GM12865 (cell line): Measurements from ENCODE around the gene LRRC4.

Experiments used
- DNase-seq: peaks from one replicate; pipeline ENCODE4 v3.0.0; 2010; ENCODE audit warnings: low read depth
- H3K4me3 ChIP-seq: 2 replicates; pipeline ENCODE4 v1.5.1; 2011; ENCODE audit warnings: mild to moderate bottlenecking, low read depth, low read length, control low read depth
- CTCF ChIP-seq: IDR thresholded peaks from 2 replicates; pipeline ENCODE4 v1.5.1; 2011; ENCODE audit warnings: low read length, control low read depth, low read depth, inconsistent platforms; ENCODE audit not compliant: insufficient read depth; ENCODE audit errors: missing control alignments

LRRC4 gene, protein sequence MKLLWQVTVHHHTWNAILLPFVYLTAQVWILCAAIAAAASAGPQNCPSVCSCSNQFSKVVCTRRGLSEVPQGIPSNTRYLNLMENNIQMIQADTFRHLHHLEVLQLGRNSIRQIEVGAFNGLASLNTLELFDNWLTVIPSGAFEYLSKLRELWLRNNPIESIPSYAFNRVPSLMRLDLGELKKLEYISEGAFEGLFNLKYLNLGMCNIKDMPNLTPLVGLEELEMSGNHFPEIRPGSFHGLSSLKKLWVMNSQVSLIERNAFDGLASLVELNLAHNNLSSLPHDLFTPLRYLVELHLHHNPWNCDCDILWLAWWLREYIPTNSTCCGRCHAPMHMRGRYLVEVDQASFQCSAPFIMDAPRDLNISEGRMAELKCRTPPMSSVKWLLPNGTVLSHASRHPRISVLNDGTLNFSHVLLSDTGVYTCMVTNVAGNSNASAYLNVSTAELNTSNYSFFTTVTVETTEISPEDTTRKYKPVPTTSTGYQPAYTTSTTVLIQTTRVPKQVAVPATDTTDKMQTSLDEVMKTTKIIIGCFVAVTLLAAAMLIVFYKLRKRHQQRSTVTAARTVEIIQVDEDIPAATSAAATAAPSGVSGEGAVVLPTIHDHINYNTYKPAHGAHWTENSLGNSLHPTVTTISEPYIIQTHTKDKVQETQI

GRCh38 chr7:128030654-128031611 is at the start of gene LRRC4:
Gene LRRC4, minus strand, starts transcription at chr7:128031437. Its CDS starts 797 bp downstream, at chr7:128030640.
- no peak within 1 kb of the TSS; the same call in 1 of the 2 replicates for H3K4me3 ChIP-seq
- TF ChIP-seq CTCF = no peak
- DNase-seq = peak; percentile 49

GRCh38 chr7:128080169-128080568 is 48.9 kb upstream of the LRRC4 start:
- no peak for TF ChIP-seq CTCF
- no peak overlapping the region for H3K4me3 ChIP-seq
- no peak for DNase-seq

DNA sequence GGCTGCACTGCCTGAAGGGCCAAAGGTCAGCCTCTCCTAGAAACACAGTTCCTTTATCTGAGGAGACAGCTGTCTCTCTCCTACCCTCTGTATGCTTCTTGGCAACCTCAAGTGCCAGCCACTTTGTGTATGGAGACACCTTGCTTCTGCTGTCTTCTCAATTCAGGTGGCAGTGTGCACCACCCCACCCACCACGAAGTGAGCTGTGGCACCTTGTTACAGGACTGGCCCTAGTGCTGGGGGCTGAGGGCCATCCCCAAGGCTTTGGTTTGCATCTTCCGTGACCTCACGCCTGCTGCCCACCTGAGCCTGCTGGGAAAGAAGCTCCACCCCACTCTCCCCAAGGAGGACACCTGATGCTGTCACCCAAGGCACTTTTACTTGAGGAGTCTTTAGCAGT is 47.1 kb upstream of the LRRC4 start:
- TF ChIP-seq CTCF = no peak
- H3K4me3 ChIP-seq = no peak overlapping the region
- no peak for DNase-seq

DNA sequence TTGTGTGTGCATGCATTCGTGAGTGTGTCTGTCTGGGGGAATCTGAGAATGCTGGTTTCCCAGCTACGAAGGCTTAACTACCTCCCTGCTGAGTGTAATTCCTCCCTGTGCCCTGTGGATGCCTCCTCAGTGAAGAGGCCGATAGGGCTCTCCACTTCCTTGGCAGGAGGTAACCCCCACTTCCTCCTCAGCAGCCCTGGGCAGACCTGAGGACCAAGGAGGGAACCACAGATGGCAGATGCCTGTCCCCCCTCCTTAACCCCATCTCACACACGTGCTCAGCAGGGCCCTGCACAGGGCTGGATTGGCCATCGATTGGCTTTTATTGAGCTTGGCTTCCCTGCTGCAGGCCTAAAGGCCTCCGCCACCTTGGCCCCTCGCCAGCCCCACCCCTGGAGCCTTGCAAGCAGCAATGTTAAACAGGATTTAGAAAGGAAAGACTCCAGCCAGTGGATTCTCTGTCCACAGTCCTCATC is 45.6 kb upstream of the LRRC4 start:
- DNase-seq = no peak
- TF ChIP-seq CTCF = no peak
- no peak overlapping the region for H3K4me3 ChIP-seq

DNA sequence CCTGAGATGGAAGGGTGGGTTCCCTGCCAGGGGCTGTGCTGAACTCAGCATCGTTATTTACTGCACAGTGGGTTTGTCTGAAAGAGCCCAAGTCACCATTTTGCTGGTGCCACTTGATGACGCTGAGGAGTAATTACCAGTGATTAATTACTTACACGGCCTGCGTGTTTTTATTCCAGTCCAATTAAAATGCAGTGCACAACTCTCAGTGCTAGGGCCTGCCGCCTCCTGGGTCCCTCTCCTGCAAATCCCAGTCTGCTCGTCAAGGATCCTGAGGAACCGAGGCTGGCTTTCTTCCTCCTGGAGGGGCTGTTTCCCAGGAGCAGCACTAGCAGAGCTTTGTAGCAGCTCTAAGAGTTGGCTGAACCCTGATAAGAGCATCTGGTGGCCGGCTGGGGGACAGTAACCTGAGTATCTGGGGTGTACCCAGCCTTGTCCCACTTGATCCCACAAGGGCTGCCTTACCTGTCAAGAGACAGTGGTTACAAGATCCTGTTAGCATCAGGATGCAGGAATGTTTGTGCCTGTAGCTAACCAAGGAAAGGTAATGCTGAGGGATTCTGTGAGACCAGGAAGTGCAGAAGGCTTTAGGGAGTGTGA is 45.1 kb upstream of the LRRC4 start:
- DNase-seq = no peak
- TF ChIP-seq CTCF = no peak
- H3K4me3 ChIP-seq = no peak overlapping the region
